ENCODE data around the gene NPAS1.

The NPAS1 gene

DNA sequence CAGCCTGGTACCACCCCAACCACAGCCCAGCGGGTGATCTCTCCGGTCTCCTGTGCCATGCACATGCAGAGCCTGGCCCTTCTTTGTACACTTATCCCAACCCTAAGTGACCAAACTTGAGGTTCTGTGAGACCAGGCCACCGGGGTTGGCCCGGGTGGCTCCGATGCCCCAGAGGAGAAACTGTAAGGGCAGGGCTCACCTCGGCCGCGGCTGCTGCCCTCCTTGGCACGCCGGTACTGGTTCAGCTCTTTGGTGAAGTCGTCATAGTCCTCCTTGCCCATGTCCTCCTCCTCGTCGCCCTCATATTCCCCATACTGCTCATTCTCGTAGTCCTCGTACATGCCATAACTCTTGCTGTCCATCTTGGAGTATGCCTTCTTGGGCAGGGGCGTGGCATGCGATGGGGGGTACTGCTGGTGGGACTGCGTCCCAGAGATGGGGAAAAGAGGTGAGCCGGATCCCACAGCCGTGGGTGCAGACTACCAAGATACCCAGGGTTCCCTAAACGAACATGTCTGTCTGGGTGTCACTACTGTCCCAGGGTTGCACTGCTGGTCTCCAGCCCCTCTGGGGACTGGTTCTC, 70.2 kb downstream of the NPAS1 start:
- no peak for DNase-seq

DNA sequence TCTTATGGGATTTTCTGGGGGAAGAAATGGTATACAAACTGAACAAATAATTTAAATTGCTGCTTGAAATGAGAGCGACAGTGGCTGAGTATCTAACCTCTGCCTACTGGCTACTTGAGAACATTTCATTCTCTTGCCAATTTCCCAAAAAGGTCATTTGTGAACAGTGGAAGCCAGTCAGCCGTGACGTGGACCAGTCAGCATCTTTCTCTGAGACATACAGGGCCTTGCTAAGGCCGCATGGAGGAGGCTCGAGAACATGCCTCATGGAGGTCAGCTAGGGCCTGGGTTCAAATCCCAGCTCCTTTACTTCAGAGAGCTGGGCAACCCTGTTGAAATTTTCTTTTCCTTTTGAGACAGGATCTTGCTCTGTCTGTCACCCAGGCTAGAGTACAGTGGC, 73.6 kb downstream of the NPAS1 start:
- no peak for DNase-seq

DNA sequence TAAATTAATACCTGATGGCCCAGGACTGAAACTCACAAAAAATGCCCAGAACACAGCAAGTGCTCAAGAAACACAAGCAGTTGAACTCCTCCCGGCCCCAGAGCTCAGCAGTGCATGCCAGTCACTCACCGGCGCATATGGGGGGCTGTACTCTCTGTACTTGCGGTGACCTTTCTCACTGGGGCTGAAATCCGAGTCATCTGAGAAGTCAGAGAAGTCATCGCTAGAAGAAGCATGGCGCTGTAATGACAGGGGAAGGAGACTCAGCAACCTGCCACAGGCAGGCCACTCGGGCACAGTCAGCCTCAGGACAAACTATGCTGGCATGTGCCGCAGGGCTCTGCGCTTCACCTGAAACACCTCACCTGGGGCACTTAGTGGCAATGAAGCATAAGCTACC, 74.2 kb downstream of the NPAS1 start:
- no peak for DNase-seq

DNA sequence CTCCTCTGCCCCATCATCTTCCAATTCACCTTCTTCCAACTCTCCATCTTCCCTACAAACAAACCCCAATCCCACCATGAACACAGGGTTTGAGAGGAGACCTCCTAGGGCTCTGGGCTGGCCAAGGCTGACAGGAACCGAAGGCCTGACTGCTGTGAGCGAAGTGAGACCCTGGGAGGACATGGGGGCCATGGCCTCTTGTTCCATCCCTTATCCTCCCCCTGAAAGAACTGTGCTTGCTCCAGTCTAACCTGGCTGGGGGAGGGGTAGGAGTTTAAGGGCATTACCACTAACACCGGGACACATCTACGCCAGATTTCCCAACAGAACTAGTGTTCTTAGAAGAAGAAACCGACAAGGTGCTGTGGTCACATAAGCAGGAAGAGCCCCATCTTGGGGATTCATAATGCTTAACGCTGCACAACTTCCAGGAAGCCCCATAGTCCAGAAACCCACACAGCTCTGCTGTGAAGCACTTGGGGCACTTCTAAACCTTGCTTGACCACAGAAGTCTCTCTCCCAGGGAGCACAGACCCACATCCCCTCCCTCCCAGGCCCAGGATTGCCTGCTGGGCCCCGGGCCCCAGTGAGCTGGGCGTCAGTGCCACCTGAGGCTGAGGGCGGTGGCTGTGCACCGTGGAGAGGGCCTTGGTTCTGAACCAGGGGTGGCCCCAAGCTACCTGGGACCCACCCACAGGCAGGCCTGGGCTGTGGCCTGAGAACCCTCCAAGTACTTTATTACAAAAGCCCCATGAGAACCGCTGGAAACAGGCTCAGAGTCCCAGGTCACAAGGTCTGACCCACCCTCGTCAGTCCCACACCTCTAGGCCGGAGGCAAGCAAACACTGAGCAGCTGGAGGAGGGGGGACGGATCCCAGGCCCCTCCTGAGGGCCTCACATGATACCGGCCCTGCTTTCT, 75.2 kb downstream of the NPAS1 start:
- no peak for DNase-seq
